CD4-positive, alpha-beta T cell treated with Interleukin-21 for 1 hour (primary cell): ENCODE data around the gene GAGE12D.
"Not testable (repeated sequence)": the region's sequence is repeated elsewhere in the genome, so short reads cannot be mapped to it uniquely, and the experiment has no call there.

Experiments
- DNase-seq: peaks from one replicate; pipeline ENCODE4 v3.0.0-alpha.2; 2020

Gene GAGE12D, protein sequence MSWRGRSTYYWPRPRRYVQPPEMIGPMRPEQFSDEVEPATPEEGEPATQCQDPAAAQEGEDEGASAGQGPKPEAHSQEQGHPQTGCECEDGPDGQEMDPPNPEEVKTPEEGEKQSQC

DNA sequence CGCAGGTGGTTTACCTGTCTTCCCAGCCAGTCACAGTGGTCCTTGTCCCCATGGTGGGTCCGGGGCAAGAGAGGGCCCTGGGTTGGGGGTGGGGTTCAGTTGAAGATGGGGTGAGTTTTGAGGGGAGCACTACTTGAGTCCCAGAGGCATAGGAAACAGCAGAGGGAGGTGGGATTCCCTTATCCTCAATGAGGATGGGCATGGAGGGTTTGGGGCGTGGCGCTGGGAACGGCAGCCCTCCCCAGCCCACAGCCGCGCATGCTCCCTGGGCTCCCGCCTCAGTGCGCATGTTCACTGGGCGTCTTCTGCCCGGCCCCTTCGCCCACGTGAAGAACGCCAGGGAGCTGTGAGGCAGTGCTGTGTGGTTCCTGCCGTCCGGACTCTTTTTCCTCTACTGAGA, at the start of gene GAGE12D:
TSS of gene GAGE12D (plus strand) at position 301 of the 400 bp plus-strand sequence. CDS start 1,155 bp downstream, outside the sequence.
- DNase-seq, result not testable (repeated sequence)

DNA sequence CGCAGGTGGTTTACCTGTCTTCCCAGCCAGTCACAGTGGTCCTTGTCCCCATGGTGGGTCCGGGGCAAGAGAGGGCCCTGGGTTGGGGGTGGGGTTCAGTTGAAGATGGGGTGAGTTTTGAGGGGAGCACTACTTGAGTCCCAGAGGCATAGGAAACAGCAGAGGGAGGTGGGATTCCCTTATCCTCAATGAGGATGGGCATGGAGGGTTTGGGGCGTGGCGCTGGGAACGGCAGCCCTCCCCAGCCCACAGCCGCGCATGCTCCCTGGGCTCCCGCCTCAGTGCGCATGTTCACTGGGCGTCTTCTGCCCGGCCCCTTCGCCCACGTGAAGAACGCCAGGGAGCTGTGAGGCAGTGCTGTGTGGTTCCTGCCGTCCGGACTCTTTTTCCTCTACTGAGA, 9.7 kb upstream of the GAGE12D start, which contains the start of gene GAGE12C:
TSS of gene GAGE12C (plus strand) at position 301 of the 400 bp plus-strand sequence. CDS start 1,155 bp downstream, outside the sequence.
- not testable (repeated sequence) for DNase-seq

DNA sequence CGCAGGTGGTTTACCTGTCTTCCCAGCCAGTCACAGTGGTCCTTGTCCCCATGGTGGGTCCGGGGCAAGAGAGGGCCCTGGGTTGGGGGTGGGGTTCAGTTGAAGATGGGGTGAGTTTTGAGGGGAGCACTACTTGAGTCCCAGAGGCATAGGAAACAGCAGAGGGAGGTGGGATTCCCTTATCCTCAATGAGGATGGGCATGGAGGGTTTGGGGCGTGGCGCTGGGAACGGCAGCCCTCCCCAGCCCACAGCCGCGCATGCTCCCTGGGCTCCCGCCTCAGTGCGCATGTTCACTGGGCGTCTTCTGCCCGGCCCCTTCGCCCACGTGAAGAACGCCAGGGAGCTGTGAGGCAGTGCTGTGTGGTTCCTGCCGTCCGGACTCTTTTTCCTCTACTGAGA, 9.5 kb downstream of the GAGE12D start, which contains the start of gene GAGE12E:
TSS of gene GAGE12E (plus strand) at position 301 of the 400 bp plus-strand sequence. CDS start 1,155 bp downstream, outside the sequence.
- not testable (repeated sequence) for DNase-seq

DNA sequence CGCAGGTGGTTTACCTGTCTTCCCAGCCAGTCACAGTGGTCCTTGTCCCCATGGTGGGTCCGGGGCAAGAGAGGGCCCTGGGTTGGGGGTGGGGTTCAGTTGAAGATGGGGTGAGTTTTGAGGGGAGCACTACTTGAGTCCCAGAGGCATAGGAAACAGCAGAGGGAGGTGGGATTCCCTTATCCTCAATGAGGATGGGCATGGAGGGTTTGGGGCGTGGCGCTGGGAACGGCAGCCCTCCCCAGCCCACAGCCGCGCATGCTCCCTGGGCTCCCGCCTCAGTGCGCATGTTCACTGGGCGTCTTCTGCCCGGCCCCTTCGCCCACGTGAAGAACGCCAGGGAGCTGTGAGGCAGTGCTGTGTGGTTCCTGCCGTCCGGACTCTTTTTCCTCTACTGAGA, 19.0 kb downstream of the GAGE12D start, which contains the start of gene GAGE12F:
TSS of gene GAGE12F (plus strand) at position 301 of the 400 bp plus-strand sequence. CDS start 1,155 bp downstream, outside the sequence.
- DNase-seq, result not testable (repeated sequence)

DNA sequence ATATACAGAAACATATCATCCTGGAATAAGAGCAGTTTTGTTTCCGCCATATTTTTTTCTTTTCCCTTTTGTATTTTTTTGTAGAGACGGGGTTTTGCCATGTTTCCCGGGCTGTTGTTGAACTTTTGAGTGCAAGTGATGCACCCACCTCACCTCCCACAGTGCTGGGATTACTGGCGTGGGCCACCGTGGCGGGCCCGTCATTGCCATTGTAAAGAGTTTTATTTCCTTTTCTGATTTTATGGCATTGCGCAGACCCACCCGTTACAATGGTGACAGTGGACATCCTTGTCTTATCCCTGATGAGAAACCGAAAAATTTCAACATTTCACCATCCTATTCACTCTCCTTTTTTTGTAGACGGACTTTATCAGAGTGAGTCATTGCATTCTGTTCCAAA, 27.2 kb downstream of the GAGE12D start:
- DNase-seq, result not testable (repeated sequence)

DNA sequence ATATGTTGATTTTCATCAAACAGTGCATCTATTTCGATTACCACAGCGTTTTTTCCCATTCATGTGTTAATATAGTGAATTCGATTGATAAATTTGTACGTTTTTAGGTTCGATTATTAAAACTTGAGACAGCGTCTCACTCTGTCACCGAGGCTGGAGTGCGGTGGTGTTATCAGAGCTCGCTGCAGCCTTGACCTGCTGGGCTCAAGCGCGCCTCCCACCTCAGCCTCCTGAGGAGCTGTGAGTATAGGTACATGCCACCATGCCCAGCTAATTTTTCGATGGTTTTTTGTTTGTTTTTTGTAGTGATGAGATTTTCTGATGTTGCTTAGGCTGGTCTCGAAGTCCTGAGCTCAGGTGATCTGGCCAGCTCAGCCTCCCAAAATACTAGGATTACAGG, 27.6 kb downstream of the GAGE12D start:
- DNase-seq, result not testable (repeated sequence)

DNA sequence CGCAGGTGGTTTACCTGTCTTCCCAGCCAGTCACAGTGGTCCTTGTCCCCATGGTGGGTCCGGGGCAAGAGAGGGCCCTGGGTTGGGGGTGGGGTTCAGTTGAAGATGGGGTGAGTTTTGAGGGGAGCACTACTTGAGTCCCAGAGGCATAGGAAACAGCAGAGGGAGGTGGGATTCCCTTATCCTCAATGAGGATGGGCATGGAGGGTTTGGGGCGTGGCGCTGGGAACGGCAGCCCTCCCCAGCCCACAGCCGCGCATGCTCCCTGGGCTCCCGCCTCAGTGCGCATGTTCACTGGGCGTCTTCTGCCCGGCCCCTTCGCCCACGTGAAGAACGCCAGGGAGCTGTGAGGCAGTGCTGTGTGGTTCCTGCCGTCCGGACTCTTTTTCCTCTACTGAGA, 28.6 kb downstream of the GAGE12D start, which contains the start of gene GAGE12G:
TSS of gene GAGE12G (plus strand) at position 301 of the 400 bp plus-strand sequence. CDS start 1,155 bp downstream, outside the sequence.
- DNase-seq, result not testable (repeated sequence)

DNA sequence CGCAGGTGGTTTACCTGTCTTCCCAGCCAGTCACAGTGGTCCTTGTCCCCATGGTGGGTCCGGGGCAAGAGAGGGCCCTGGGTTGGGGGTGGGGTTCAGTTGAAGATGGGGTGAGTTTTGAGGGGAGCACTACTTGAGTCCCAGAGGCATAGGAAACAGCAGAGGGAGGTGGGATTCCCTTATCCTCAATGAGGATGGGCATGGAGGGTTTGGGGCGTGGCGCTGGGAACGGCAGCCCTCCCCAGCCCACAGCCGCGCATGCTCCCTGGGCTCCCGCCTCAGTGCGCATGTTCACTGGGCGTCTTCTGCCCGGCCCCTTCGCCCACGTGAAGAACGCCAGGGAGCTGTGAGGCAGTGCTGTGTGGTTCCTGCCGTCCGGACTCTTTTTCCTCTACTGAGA, 38.1 kb downstream of the GAGE12D start, which contains the start of gene GAGE12H:
TSS of gene GAGE12H (plus strand) at position 301 of the 400 bp plus-strand sequence. CDS start 1,155 bp downstream, outside the sequence.
- not testable (repeated sequence) for DNase-seq

DNA sequence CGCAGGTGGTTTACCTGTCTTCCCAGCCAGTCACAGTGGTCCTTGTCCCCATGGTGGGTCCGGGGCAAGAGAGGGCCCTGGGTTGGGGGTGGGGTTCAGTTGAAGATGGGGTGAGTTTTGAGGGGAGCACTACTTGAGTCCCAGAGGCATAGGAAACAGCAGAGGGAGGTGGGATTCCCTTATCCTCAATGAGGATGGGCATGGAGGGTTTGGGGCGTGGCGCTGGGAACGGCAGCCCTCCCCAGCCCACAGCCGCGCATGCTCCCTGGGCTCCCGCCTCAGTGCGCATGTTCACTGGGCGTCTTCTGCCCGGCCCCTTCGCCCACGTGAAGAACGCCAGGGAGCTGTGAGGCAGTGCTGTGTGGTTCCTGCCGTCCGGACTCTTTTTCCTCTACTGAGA, 47.7 kb downstream of the GAGE12D start, which contains the start of gene GAGE2A:
TSS of gene GAGE2A (plus strand) at position 301 of the 400 bp plus-strand sequence. CDS start 1,155 bp downstream, outside the sequence.
- not testable (repeated sequence) for DNase-seq

DNA sequence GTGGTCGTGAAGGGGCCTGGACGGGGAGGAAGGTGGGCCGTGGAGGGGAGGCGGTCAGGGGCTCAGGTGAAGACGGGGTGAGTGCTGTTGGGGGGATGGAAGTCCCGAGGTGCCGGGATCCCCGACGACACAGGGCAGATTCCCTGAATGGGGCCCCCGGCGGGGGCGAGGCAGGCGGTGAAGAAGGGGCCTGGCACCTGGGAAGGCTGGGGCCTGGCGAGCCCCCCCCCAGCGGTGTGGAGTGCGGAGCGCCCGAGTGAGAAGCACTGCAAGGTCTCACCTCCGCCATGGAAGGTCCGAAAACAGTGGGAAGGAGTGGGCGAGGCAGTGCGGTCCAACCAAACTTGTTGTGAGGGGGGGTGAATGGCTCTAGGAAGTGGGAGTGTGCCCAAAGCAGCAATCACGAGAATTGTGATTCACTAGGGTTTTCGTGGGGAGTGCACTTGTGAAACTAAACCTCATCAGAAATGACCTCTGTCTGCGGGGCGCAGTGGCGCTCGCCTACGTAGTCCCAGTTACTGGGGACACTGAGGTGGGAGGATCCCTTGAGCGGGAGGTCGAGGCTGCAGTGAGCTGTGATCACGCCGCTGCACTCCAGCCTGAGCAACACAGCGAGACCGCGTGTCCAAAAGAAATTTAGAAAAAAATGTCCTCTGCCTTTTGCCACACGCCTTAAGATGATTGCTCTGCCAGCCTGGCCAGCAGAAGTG, 48.4 kb downstream of the GAGE12D start:
- DNase-seq, result not testable (repeated sequence)

DNA sequence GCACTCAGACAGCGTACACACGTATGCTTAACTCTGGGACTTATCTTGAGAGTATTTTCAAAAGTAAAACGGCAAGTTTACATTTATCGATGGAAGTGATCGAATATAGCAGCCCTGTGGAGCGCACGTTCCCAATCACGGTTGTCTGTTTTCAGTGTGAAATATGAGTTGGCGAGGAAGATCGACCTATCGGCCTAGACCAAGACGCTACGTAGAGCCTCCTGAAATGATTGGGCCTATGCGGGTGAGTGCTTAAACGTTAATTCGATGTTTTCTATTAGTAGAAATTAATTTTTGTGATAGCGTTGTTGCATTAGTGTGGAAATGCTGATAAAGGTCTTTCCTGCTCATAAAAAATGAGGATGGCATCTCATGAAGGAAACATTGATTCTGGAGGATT, 49.0 kb downstream of the GAGE12D start:
- not testable (repeated sequence) for DNase-seq
